ENCODE data around the gene HK1.
A peak's percentile ranks its signal among the peaks of the same experiment; 100 is the strongest.
"Not testable (repeated sequence)": the region's sequence is repeated elsewhere in the genome, so short reads cannot be mapped to it uniquely, and the experiment has no call there.

The HK1 gene

DNA sequence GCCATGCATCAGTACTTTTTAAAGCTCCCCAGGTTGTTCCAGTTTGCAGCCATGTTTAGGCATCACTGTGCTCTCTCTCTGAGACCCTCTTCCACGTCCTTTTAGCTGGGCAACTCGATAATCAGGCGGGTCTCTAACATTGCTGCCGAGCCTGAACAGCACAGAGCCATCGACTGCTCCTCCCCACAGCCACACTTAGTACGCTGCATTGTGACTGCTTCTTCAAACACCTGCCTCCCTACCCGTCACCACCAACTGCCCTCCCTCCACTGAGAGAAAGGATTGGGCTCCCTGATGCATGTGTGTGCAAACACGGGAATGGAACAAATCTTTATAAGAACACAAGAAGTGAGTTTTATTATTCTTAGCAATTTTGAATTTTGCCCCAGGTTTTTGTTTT, 149.9 kb downstream of the HK1 start:
- DNase-seq: no peak

DNA sequence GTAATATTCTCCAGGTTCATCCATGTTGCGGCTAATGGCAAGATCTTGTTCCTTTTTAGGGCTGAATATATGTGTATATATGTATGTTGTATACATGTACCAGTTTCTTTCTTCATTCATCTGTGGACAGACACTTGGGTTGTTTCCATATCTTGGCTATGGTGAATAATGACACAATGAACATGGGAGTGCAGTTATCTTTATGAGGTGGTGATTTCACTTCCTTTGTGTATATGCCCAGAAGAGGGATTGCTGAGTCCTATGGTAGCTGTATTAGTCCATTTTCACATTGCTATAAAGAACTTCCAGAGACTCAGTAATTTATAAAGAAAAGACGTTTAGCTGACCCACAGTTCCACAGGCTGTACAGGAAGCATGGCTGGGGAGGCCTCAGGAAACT, 155.9 kb downstream of the HK1 start:
- no peak for DNase-seq

DNA sequence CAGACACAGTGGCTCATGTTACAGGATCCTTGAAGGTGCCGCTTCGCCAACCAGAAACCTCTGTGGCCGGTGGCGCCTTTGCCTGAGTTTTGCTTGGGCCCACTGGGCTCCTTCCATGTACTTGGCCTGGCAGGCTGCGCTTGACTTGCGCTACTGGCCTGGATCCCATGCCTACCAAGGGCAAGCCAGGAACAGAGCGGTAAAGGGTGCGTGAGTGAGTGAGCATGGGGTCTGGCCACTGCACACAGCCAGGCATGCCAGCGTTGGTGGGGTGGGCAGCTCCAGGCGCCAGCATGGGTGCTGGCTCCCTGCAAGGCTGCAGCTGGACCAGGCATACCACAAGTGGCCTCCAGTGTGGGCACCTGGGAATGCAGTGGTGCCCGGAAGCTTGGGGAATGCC, 156.6 kb downstream of the HK1 start:
- DNase-seq: no peak

DNA sequence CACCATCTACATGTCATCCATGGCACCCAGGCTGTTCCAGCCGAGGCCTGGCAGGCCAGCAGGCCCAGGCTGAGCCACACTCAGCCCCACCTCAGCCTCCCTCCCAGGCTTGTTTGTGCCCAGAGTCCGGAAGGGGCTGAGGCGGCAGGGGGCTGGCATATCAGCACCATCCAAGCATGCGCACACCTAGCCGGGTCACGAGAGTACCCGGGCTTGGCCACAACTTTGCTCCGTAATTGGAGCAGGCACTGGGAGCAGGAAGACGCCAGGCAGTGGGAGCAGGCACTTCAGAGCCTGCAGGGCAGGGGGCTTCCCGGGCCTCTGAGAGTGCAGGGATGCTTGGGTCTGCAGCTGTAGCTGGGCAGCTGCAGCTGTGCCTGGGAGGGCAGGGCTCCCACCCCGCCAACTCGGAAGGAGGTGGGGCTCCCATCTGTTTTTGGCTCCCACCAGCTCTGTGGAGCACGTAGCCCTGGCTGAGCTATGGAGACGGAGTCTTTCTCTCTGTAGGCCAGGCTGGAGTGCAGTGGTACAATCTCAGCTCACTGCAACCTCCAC, 157.7 kb downstream of the HK1 start:
- DNase-seq: no peak

DNA sequence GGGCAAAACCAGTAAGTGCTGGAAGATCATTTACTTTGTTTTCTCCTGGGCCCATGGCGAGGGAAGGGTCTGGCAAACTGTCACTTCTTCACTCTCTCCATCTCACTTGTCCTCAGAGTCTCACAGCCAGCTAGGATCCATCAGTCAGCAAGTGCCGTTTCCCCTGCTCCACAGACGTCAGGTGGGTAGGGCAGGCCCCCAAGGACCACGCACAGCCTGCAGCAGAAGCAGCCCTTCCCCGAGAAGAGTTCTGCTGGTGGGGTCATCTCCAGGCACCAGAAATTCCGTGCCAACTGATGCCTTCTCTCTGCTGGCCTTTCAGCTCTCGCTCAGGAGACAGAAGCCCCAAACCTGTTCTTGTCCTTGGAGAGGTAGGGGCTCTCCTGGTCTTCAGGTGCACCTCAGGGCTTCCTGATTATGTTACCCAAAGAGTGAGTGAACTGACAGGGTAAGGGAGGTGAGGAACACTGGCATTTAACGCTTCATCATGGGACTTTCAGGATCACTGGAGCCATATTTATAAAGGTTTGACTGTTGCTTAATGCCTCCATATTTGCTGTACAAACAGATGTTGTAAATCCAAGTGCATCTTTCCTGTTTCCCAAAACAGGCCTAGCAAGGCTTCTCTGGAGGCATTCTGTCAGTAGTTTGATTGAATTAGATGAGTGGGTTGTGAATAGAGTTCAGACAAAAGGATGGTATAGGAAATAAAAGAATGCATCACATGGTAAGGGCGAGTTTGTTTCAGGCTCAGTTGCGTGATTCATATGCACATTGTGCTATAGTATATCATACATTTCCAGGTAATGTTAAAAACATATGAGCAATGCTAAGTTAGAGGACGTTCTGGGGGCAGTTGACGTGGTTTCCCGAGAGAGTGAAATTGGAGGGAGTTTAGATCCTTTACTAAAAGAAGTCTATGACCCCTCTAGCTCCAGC, 159.3 kb downstream of the HK1 start:
- DNase-seq: no peak

DNA sequence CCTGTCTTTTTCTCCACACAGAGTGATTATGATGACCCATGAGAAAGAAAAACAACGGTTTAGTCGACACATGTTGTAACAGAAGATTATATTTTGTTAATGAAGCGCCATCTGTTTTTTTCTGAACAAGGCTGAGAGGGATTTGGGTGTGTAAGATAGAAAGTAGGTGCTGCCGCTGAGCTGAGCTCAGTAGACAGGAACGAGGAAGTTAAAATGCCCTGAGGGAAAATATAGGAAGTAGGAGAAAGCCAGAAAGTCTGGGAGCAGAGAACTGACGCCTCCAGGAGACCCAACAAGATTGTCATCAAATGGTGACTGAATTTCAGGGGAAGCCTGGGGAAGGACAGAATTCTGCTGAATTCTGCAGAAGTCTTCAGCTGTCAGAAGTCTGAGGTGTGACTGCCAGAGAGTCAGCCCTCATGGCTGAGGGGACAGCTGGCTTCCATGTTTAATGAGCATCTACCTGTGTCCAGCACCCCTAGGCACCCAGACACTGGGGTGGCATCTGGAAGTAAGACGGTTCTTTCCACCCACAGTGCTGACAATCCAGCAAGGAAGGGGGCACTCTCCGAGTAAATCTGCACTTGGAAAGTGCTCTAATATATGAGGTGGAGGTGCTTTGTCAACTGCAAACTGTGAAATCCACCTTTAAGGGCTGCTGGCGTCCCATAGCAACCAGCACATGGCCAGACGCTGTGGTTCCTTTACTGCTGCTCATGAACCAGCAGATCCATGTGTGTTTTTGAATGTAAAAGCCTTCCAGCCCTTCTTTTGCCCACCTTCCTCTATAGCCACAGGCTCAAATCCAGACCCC, 160.4 kb downstream of the HK1 start:
- no peak for DNase-seq

DNA sequence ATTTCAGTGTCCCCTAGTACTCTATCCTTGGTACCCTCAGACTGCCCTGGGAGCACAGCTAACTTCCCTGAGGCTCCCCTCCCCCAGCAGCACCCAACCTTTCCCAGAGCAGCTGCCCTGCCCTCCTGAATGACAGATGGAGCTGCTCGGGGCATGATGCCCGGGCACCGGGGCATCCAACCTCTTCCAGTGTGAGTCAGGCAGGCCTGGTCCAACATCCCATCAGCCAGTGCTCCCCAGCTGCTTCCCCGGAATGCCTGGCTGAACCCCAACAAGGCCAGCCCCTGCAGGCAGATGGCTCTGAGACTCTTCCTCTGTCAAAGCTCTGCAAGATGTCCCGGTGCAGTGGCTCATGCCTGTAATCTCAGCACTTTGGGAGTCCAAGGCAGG, 161.0 kb downstream of the HK1 start:
- no peak for DNase-seq

DNA sequence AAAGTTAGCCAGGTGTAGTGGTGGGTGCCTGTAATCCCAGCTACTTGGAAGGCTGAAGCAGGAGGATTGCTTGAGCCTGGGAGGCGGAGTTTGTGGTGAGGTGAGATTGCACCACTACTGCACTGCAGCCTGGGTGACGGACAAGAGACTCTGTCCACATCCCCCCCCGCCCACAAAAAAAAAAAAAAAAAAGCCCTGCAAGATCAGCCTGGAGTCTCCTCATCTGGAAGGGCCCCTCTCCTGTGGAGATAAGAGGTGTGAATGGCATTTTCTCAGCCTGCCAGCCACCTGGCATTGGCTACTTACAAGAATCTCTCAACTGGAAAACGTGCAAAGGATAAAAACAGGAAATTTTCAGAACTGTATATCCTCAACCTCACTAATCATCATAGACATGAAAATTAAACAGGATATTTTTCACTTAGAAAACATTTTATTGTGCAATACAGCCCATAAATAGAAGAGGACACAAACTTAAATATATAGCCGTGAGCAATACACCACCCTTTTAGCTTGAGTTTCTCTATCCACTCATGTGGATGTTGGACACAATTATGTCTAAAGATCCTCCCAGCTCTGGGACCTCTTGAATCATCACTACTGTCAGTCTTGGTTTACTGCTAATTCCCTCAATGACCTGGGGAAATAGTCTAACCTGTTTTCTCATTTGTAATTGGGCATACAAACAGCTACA, 161.7 kb downstream of the HK1 start:
- no peak for DNase-seq

DNA sequence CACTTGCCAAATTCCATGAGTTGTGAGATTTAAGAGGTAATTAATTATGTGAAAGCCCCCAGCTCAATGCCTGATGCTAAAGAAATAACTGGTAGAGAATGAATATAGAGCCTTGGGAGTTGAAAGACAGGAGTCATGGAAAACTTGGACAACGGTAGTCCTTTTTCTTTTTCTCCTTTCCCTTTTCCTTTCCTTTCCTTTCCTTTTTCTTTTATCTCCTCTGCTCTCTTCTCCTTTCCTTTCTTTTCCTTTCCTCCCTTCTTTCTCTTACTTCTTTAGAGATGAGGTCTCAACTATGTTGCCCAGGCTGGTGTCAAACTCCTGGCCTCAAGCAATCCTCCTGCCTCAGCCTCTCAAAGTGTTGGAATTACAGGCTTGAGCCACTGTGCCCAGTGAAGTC, 165.1 kb downstream of the HK1 start:
- DNase-seq: no peak

DNA sequence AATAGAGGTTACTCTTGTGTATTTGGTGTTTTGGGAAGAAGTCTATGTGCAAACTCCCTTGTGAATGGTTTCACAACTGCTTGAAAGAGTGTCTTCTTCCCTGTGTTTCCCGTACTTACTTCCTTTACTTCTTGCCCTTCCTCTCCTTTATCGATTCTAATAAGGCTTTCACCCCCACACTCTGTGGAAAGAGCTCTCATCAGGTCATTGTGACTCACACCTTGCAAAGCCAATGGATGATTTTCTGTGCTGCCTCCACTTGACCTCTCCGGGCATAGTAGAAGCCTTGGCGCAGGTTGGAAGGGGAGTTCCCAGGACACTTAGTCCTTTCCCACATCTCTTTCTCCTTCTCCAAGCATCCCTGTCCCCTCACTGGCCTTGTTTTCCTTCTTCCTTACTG, 166.7 kb downstream of the HK1 start:
- no peak for DNase-seq

DNA sequence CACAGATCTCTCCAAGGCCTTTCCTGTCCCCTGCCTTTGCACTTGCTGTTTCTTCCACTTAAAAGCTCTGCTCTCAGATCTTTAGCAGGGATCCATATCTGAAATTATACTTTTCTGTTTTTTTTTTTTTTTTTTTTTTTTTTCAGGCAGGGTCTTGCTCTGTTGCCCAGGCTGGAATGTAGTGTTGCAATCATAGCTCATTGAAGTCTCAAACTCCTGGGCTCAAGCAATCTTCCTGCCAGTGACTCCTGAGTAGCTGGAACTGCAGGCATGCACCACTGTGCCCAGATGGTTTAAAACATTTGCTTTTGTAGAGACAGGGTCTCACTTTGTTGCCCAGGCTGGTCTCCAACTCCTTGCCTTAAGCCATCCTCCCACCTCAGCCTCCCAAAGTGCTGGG, 167.9 kb downstream of the HK1 start:
- no peak for DNase-seq

DNA sequence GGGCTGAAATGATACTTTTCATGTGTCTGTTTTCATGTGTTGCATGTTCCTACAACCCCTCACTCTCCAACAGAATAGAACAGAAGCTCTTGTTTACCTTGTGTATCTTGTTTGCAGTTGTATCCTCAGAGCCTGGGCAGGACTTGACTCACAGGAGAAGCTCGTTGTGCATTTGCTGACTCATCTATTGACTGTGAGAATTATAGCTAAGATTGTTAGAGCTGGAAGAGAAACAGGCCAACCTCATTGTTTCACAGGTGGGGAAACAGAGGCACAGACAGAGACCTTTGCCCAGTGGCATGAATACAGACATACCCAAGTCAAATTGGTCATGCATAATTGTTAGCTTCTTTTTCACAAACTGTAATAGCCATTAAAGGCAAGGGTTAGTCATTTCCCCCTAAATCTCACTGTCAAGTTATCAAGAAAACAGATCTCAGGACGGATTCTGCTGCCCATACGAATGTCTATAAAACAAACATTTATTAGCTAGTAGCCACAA, 168.4 kb downstream of the HK1 start:
- no peak for DNase-seq

DNA sequence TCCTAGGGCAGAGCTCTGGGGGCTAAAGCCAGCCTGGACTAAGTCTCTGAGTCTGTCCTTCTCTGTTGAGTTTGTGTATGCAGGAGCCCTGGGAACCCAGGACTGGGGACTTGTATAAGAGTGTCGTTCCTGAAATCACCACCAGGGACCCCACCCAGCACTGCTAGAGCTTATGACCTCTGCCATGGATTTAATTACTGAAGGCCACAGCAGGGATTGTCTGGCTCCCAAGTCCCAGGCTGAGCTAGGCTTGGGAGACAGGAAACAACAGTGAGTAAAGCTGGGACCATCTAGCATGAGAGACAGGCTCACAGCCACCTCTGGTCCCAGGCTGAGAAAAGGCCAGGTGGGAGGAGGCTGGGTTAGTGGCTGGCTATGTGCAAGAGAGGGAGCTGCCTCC, 171.5 kb downstream of the HK1 start:
- DNase-seq: no peak

DNA sequence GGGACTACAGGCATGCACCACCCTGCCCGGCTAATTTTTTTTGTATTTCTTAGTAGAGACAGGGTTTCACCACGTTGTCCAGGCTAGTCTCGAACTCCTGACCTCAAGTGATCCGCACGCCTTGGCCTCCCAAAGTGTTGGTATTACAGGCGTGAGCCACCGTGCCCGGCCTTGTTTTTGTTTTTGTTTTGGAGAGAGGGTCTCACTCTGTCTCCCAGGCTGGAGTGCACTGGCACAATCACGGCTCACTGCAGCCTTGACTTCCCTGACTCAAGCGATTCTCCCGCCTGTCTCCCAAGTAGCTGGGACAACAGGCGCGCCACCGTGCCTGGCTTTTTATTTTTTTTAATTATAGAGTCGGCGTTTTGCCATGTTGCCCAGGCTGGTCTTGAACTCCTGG, 172.1 kb downstream of the HK1 start:
- DNase-seq: not testable (repeated sequence)

DNA sequence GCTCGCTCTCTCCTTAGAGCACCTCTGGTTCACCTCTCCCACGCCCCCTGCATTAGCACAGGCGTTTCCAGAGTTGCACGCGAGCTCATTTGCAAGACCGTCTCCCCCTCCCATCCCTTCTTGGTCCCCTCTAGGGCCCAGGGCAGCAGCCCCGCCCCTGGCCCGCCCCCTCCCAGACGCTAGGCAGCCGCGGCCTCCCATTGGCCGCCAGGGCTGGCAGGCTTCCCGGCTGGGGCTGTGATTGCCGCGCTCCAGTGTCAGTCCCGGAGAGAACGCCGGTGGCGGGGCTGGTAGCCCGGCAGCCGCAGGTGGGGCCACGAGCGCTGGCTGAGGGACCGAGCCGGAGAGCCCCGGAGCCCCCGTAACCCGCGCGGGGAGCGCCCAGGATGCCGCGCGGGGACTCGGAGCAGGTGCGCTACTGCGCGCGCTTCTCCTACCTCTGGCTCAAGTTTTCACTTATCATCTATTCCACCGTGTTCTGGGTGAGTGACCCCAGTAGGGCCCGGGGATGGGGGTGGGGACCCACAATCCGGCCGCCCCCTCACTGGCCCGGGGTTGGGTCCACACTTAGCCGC, 173.0 kb downstream of the HK1 start, which contains the start of gene TSPAN15:
TSS of gene TSPAN15 (plus strand) at position 257 of the 575 bp plus-strand sequence. CDS start at position 387, 130 bp downstream.
- peak; percentile 77 for DNase-seq

All from CD4-positive, alpha-beta T cell treated with Interferon gamma for 1 hour (primary cell).